ENCODE data around the gene NEXN.

DNA sequence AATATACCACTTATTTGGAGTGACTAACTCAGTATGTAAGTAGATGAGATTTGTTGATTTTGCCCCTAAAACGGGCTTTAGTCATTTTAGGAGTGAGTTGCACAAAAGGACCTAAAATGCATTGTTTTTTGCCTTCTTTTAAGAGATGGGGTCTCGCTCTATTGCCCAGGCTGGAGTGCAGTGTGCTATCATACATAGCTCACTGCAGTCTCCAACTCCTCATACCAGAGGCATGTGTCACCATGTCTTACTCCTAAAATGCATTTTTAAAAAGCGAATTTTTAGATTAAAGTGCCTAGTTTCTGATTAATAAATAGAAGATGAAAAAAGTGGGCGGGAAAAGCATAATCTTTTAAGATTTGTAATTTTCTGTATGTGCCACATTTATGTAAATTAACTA, 11.5 kb upstream of the NEXN start:
- TF ChIP-seq, protein P1, sequence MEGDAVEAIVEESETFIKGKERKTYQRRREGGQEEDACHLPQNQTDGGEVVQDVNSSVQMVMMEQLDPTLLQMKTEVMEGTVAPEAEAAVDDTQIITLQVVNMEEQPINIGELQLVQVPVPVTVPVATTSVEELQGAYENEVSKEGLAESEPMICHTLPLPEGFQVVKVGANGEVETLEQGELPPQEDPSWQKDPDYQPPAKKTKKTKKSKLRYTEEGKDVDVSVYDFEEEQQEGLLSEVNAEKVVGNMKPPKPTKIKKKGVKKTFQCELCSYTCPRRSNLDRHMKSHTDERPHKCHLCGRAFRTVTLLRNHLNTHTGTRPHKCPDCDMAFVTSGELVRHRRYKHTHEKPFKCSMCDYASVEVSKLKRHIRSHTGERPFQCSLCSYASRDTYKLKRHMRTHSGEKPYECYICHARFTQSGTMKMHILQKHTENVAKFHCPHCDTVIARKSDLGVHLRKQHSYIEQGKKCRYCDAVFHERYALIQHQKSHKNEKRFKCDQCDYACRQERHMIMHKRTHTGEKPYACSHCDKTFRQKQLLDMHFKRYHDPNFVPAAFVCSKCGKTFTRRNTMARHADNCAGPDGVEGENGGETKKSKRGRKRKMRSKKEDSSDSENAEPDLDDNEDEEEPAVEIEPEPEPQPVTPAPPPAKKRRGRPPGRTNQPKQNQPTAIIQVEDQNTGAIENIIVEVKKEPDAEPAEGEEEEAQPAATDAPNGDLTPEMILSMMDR (IDR thresholded peaks at IDR 0.05), result no peak
- TF ChIP-seq EP300 (IDR thresholded peaks at IDR 0.05), result no peak
- no peak for TF ChIP-seq POLR2A (IDR thresholded peaks at IDR 0.05)
